ENCODE data around the gene CASKIN1.

DNA sequence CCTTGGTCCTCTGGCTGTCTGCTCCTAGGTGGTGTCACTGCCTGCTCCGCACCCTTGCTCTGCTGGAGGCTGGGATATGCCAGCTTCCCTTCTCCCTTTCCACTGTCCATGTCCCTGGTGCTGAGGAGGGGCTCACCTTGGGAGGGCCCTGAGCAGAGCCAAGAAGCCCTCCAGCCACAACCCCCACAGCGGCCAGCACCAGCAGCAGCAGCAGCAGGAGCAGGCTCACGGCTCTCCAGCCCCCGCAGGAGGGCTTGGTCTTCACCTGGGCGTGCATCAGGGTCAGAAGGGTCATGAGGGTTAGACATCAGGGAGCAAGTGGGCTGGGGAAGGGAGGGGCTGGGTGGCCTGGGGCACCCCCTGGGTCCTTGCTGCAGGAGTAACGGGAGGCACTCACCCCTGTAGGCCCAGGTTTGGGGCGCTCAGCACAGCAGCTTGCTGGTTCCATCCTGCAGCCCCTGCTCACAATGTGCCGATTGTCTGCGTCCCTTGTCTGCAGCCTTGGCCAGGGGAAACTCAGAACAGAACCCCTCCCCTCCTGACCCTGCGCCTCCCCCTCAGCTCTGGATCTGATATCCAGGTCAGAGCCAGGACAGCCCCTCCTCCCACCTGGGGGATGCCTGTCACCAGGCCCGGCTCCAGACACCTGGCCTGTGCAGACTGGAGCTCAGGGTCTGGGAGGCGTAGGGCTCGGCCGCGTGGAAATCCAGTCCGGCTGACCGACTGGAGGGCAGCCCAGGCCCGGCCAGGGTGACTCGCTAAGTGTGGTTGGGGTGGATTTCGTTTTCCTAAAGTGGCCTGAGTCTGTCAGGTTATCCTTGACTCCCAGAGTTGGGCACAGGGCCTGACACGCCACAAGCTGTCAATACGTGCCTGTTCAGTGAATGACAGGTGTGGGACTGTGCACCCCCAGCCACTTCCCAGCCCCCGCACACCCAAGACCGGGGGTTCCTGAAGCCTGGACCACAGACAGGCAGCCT is 14.3 kb upstream of the CASKIN1 start, which contains the start of gene BRICD5:
- TF ChIP-seq EZH2 (IDR thresholded peaks at IDR 0.05) (no peak), POLR2AphosphoS5 (IDR thresholded peaks at IDR 0.05; ENCODE audit: borderline replicate concordance, low read depth, low read length) (no peak)
